Heart left ventricle (tissue), 16 donors: ENCODE results near the gene USP10. TPM values are rescaled to one million over a fixed set of nuclear protein-coding genes. Genes with fewer than 3 reads are reported as not detected.
"Not testable (repeated sequence)": the region's sequence is repeated elsewhere in the genome, so short reads cannot be mapped to it uniquely, and the experiment has no call there.

Experiments
- ATAC-seq, 4 donors: fragments of 200-7000 bp; cut with Tn5 transposase; one replicate each; pipeline ENCODE4 v1.9.1; 2020 to 2022; ENCODE audit warnings: moderate library complexity in 4 of 4, mild to moderate bottlenecking in 3 of 4, moderate number of reproducible peaks in 1 of 4
- DNase-seq, 5 donors: peaks; one replicate each; pipeline ENCODE4 v3.0.0-alpha.2; 2020
- H3K27ac ChIP-seq, 12 donors: fragments of 200-600 bp; sonication (generic) in 4 of 12; one replicate each; pipeline versions ENCODE4 v1.5.0 to v1.8.0; 2016 to 2022; ENCODE audit warnings: mild to moderate bottlenecking in 2 of 12
- H3K27me3 ChIP-seq, 9 donors: fragments of 200-600 bp; sonication (generic) in 2 of 9; one replicate each; pipeline versions ENCODE4 v1.5.1 to v1.8.0; 2016 to 2022; ENCODE audit warnings: mild to moderate bottlenecking in 3 of 9
- H3K36me3 ChIP-seq, 9 donors: fragments of 200-600 bp; sonication (generic) in 2 of 9; one replicate each; pipeline versions ENCODE4 v1.5.0 to v1.8.0; 2018 to 2022; ENCODE audit warnings: mild to moderate bottlenecking in 2 of 9
- H3K4me1 ChIP-seq, 12 donors: fragments of 200-600 bp; sonication (generic) in 4 of 12; one replicate each; pipeline versions ENCODE4 v1.5.0 to v1.8.0; 2016 to 2022; ENCODE audit warnings: mild to moderate bottlenecking in 3 of 12
- H3K4me3 ChIP-seq, 12 donors: fragments of 200-600 bp; sonication (generic) in 4 of 12; one replicate each; pipeline versions ENCODE4 v1.5.0 to v1.8.0; 2017 to 2022; ENCODE audit warnings: mild to moderate bottlenecking in 9 of 12, moderate library complexity in 4 of 12
- H3K9me3 ChIP-seq, 12 donors: fragments of 200-600 bp; sonication (generic) in 4 of 12; one replicate each; pipeline versions ENCODE4 v1.5.0 to v1.8.0; 2016 to 2022; ENCODE audit warnings: mild to moderate bottlenecking in 1 of 12
- CTCF ChIP-seq, 12 donors: fragments of 200-600 bp; sonication (generic) in 4 of 12; IDR thresholded peaks; one replicate each; pipeline versions ENCODE4 v1.5.0 to v1.8.0; 2018 to 2022; ENCODE audit warnings: antibody characterized with exemption in 12 of 12, mild to moderate bottlenecking in 5 of 12
- POLR2A ChIP-seq, 2 donors: fragments of 450-650 bp; IDR thresholded peaks; one replicate each; pipeline ENCODE4 v1.6.1; 2017; ENCODE audit warnings: antibody characterized with exemption in 2 of 2, mild to moderate bottlenecking in 2 of 2, moderate library complexity in 2 of 2
- WGBS, 4 donors: extraction: QIAGEN DNeasy Blood & Tissue Kit in 2 of 4; methylation state at CpG; one replicate each; pipeline versions ENCODE4 v1.1.5 to v1.1.7; 2013 to 2018; 5-methylcytosine and 5-hydroxymethylcytosine counted together
- intact Hi-C, 10 donors: fragments of 100-400 bp; cut with DNase I; formaldehyde crosslinking; loops; one replicate each; pipeline versions ENCODE4 v1.11.1 to v1.14.2; 2022
- polyA plus RNA-seq, 2 donors: library from polyadenylated mRNA; stranded (reverse); fragments of 200-250 nt; gene quantifications; one replicate each; pipeline ENCODE4 v1.2.3, GENCODE V29; 2013
- total RNA-seq, 9 donors: library from RNA; depleted of rRNA in 2 of 9; stranded (reverse); fragments of >200 nt in 2 of 9; fragmentation: NEBNext Ultra II Directional in 3 of 9; extraction: Animal tissue kit (Norgen Biotek cat#: 25700) in 3 of 9; gene quantifications; one replicate each; pipeline versions ENCODE4 v1.1.0 to v1.2.4, GENCODE V29; 2016 to 2023
- donor health status: ischemic (EF 13 %, LVEDD 7.1; RV severe dilation, severe dysfunction).
- donor health status: healthy with polysubstance abuse.
- donor health status: DM: no; HTN: yes; CAD: no.
- donor health status: DM: no; HTN: no; CAD: no.
- donor health status: ischemic (EF 25% LVEDD 6.9; RV normal size, moderate dysfunction).
- donor health status: ischemic (EF 25% LVEDD 5.7; RV mildly dilated, moderate dysfunction).
- donor health status: healthy.
- donor health status: DM: yes; HTN: yes; CAD: no.
- donor health status: ischemic (EF 35%, LVEDD 5.7; RV mildly dilated, moderate dysfunction).
- donor health status: nonischemic (EF 11% LVEDD 7.7; RV severe dilation, severe dysfunction).
- donor health status: DM: yes; HTN: yes; CAD: no.
- donor health status: PGD.
- donor health status: ischemic (EF 29% LVEDD 5.4; RV normal size, mild dysfunction).
- donor health status: nonischemic (EF 23%, LVEDD 6.1; RV moderate dilation, normal function).

Gene USP10
- total and polyA plus RNA-seq, 11 donors, result 17.8 to 73.5 (median 61.6) TPM

GRCh38 chr16:84746875-84747274 is 47.1 kb downstream of the USP10 start:
- WGBS, 4 donors, result 95 to 96% (median 96%) methylated on average over 11 of the region's 11 CpGs
- DNase-seq (no peak), ATAC-seq (no peak)

GRCh38 chr16:84748247-84748646 is 48.4 kb downstream of the USP10 start:
- H3K9me3 ChIP-seq, H3K27me3 ChIP-seq, DNase-seq, H3K27ac ChIP-seq, H3K4me3 ChIP-seq, intact Hi-C loops, ATAC-seq: not testable (repeated sequence)
- 93 to 96% (median 95%) methylated on average over 11 of the region's 11 CpGs for WGBS, 4 donors
- H3K36me3 ChIP-seq, result peaks cover 0 to 37% (median 19%) of the 10 kb centered on the region in 9 donors
- H3K4me1 ChIP-seq, result peaks cover 0 to 40% (median 4%) of the 10 kb centered on the region in 12 donors

More at GRCh38 chr16:84746875-84747274, 47.1 kb downstream of the USP10 start:
- Histone ChIP-seq H3K27ac (no peak overlapping the region), H3K36me3 (peaks cover 0 to 44% (median 19%) of the 10 kb centered on the region in 9 donors), H3K4me3 (no peak overlapping the region), H3K4me1 (peaks cover 0 to 41% (median 5%) of the 10 kb centered on the region in 12 donors), H3K27me3 (no peaks in the 10 kb centered on the region), H3K9me3 (no peaks in the 10 kb centered on the region)
- intact Hi-C loops, result no loop called here
- TF ChIP-seq POLR2A (IDR thresholded peaks at IDR 0.05) (no peak), CTCF (IDR thresholded peaks at IDR 0.05) (peak in 2 of 12 donors; percentile 10 to 14)

GRCh38 chr16:84749072-84749471 is 49.3 kb downstream of the USP10 start:
- Histone ChIP-seq H3K4me3 (no peak overlapping the region), H3K36me3 (peaks cover 0 to 34% (median 19%) of the 10 kb centered on the region in 9 donors), H3K9me3 (no peaks in the 10 kb centered on the region), H3K27me3 (no peaks in the 10 kb centered on the region), H3K27ac (peak overlapping the region in 1 of 12 donors; percentile 7), H3K4me1 (peaks cover 0 to 46% (median 7%) of the 10 kb centered on the region in 12 donors)
- TF ChIP-seq CTCF (IDR thresholded peaks at IDR 0.05) (peak in 2 of 12 donors; percentile 16 to 29), POLR2A (IDR thresholded peaks at IDR 0.05) (no peak)
- ATAC-seq, result no peak
- DNase-seq, result no peak
- WGBS, 4 donors, result 75 to 86% (median 84%) methylated on average over 2 of the region's 2 CpGs
- intact Hi-C loops, result no loop called here

GRCh38 chr16:84749815-84750214 is 50.0 kb downstream of the USP10 start:
- H3K27ac ChIP-seq, result peak overlapping the region in 1 of 12 donors; percentile 38
- intact Hi-C loops, result loop anchor here in 8 of 10 donors (5.0 to 10.0 kb wide), 4 partner anchors 75 to 335 kb away; no protein-coding TSS in a partner anchor
- no peaks in the 10 kb centered on the region for H3K27me3 ChIP-seq
- WGBS, 4 donors, result 64 to 81% (median 73%) methylated on average over 8 of the region's 8 CpGs
- peaks cover 0 to 26% (median 19%) of the 10 kb centered on the region in 9 donors for H3K36me3 ChIP-seq
- no peak overlapping the region for H3K4me3 ChIP-seq
- H3K9me3 ChIP-seq, result no peaks in the 10 kb centered on the region
- peaks cover 0 to 54% (median 14%) of the 10 kb centered on the region in 12 donors for H3K4me1 ChIP-seq
- ATAC-seq (peak in 2 of 4 donors; percentile 16 to 21), DNase-seq (no peak)
- no peak for TF ChIP-seq POLR2A (IDR thresholded peaks at IDR 0.05)
- no peak for TF ChIP-seq CTCF (IDR thresholded peaks at IDR 0.05)

- Histone ChIP-seq H3K4me1 (peaks cover 0 to 59% (median 16%) of the 10 kb centered on the region in 12 donors), H3K36me3 (peaks cover 0 to 19% (median 11%) of the 10 kb centered on the region in 9 donors), H3K9me3 (no peaks in the 10 kb centered on the region), H3K27ac (no peak overlapping the region), H3K4me3 (no peak overlapping the region), H3K27me3 (no peaks in the 10 kb centered on the region)
- 92 to 96% (median 95%) methylated on average over 4 of the region's 4 CpGs for WGBS, 4 donors
- intact Hi-C loops, result loop anchor here in 8 of 10 donors (5.0 to 10.0 kb wide), 4 partner anchors 74 to 334 kb away; no protein-coding TSS in a partner anchor
- TF ChIP-seq POLR2A (IDR thresholded peaks at IDR 0.05), result no peak
- no peak for TF ChIP-seq CTCF (IDR thresholded peaks at IDR 0.05)
- ATAC-seq, result no peak
- DNase-seq, result no peak
These were observed 50.8 kb downstream of the USP10 start for GRCh38 chr16:84750575-84750974.
